ENCODE results near the gene TMEM11. TPM values are rescaled to one million over a fixed set of nuclear protein-coding genes. Genes with fewer than 3 reads are reported as not detected.

Gene TMEM11
- total RNA-seq, 1 donor from 2014 or later, result 22.2 TPM

- DNase-seq (ENCODE audit: low spot score, unreplicated experiment), result no peak
- Mint-ChIP-seq H3K27ac (no peak overlapping the region), H3K27me3 (no peaks in the 10 kb centered on the region), H3K4me3 (ENCODE audit: low read depth) (no peak overlapping the region), H3K4me1 (ENCODE audit: low read depth) (peaks cover 3% of the 10 kb centered on the region), H3K36me3 (ENCODE audit: insufficient read depth) (peaks cover 12% of the 10 kb centered on the region), H3K9me3 (ENCODE audit: low read depth) (no peaks in the 10 kb centered on the region)
- TF ChIP-seq CTCF (IDR thresholded peaks at IDR 0.05; ENCODE audit: unreplicated experiment), result no peak
Measured at GRCh38 chr17:21186399-21187187, 27.4 kb downstream of the TMEM11 start.

GRCh38 chr17:21185061-21185460 lies 28.9 kb downstream of the TMEM11 start:
- Mint-ChIP-seq H3K27me3 (no peaks in the 10 kb centered on the region), H3K27ac (no peak overlapping the region), H3K9me3 (ENCODE audit: low read depth) (no peaks in the 10 kb centered on the region), H3K4me3 (ENCODE audit: low read depth) (no peak overlapping the region), H3K4me1 (ENCODE audit: low read depth) (peaks cover 3% of the 10 kb centered on the region), H3K36me3 (ENCODE audit: insufficient read depth) (peaks cover 8% of the 10 kb centered on the region)
- DNase-seq (ENCODE audit: low spot score, unreplicated experiment), result no peak
- TF ChIP-seq CTCF (IDR thresholded peaks at IDR 0.05; ENCODE audit: unreplicated experiment), result no peak

- Mint-ChIP-seq H3K36me3 (ENCODE audit: insufficient read depth) (peaks cover 8% of the 10 kb centered on the region), H3K4me3 (ENCODE audit: low read depth) (no peak overlapping the region), H3K27ac (no peak overlapping the region), H3K27me3 (no peaks in the 10 kb centered on the region), H3K4me1 (ENCODE audit: low read depth) (peaks cover 3% of the 10 kb centered on the region), H3K9me3 (ENCODE audit: low read depth) (no peaks in the 10 kb centered on the region)
- TF ChIP-seq CTCF (IDR thresholded peaks at IDR 0.05; ENCODE audit: unreplicated experiment), result no peak
- no peak for DNase-seq (ENCODE audit: low spot score, unreplicated experiment)
Measured at GRCh38 chr17:21184570-21184969, 29.4 kb downstream of the TMEM11 start.

GRCh38 chr17:21183468-21183867 lies 30.5 kb downstream of the TMEM11 start:
- no peak overlapping the region for H3K27ac Mint-ChIP-seq
- no peaks in the 10 kb centered on the region for H3K27me3 Mint-ChIP-seq

More at GRCh38 chr17:21183468-21183867, 30.5 kb downstream of the TMEM11 start:
- no peak for TF ChIP-seq CTCF (IDR thresholded peaks at IDR 0.05; ENCODE audit: unreplicated experiment)
- Mint-ChIP-seq H3K4me3 (ENCODE audit: low read depth) (no peak overlapping the region), H3K4me1 (ENCODE audit: low read depth) (peaks cover 3% of the 10 kb centered on the region), H3K9me3 (ENCODE audit: low read depth) (no peaks in the 10 kb centered on the region), H3K36me3 (ENCODE audit: insufficient read depth) (peaks cover 10% of the 10 kb centered on the region)
- DNase-seq (ENCODE audit: low spot score, unreplicated experiment), result no peak

Measured in progenitor cell of endocrine pancreas (in vitro differentiated cells).